Activated CD4-positive, alpha-beta T cell treated with anti-CD3 and anti-CD28 coated beads for 36 hours (primary cell): ENCODE measurements around the gene SPEM3. TPM values are rescaled to one million over a fixed set of nuclear protein-coding genes. Genes with fewer than 3 reads are reported as not detected.
"Not testable (repeated sequence)": the region's sequence is repeated elsewhere in the genome, so short reads cannot be mapped to it uniquely, and the experiment has no call there.

Experiments
- ATAC-seq: fragments of 200-7000 bp; cut with Tn5 transposase; one replicate; pipeline ENCODE4 v1.10.0; 2021; ENCODE audit warnings: mild to moderate bottlenecking, moderate library complexity
- CTCF ChIA-PET: fragments of 350-600 bp; sonication (Branson Sonifier 250); formaldehyde crosslinking; loops from one replicate; lab custom pipeline; 2021; ENCODE audit warnings: antibody characterized with exemption; lab: Charles Lee
- POLR2A ChIA-PET: fragments of 350-600 bp; sonication (Branson Sonifier 250); formaldehyde crosslinking; loops from one replicate; lab custom pipeline; 2021; ENCODE audit warnings: antibody characterized with exemption, inconsistent platforms; lab: Charles Lee
- DNase-seq: peaks from one replicate; pipeline ENCODE4 v3.0.0-alpha.2; 2020
- H3K27ac Mint-ChIP-seq: one replicate; pipeline ENCODE4 v1.8.0; 2021; ENCODE audit warnings: mixed read lengths
- H3K27me3 Mint-ChIP-seq: one replicate; pipeline ENCODE4 v1.8.0; 2021; ENCODE audit warnings: mixed read lengths
- H3K36me3 Mint-ChIP-seq: one replicate; pipeline ENCODE4 v1.8.0; 2021; ENCODE audit warnings: low read depth, mixed read lengths
- H3K4me1 Mint-ChIP-seq: one replicate; pipeline ENCODE4 v1.8.0; 2021; ENCODE audit warnings: mixed read lengths
- H3K4me3 Mint-ChIP-seq: one replicate; pipeline ENCODE4 v1.8.0; 2021; ENCODE audit warnings: mild to moderate bottlenecking, moderate library complexity, mixed read lengths
- H3K9me3 Mint-ChIP-seq: one replicate; pipeline ENCODE4 v1.8.0; 2021; ENCODE audit warnings: low read depth, mixed read lengths
- intact Hi-C, 2 experiments: fragments of 100-400 bp; cut with DNase I in 1 of 2; cut with micrococcal nuclease in 1 of 2; formaldehyde crosslinking; loops; one replicate each; pipeline versions ENCODE4 v1.14.2 to v1.15.1; 2022 to 2024; cut with DNase I, micrococcal nuclease
- total RNA-seq, 2 experiments: library from RNA; stranded (reverse); gene quantifications; one replicate each; pipeline ENCODE4 v1.2.3, GENCODE V29; 2021

SPEM3 gene
- total RNA-seq, 2 experiments from 2014 or later, result not detected

GRCh38 chr17:7465597-7466275, 37.1 kb downstream of the SPEM3 start:
- intact Hi-C loops, result no loop called here
- Mint-ChIP-seq H3K27me3 (no peaks in the 10 kb centered on the region), H3K9me3 (no peaks in the 10 kb centered on the region), H3K36me3 (peaks cover 17% of the 10 kb centered on the region), H3K4me1 (peaks cover 10% of the 10 kb centered on the region), H3K4me3 (no peak overlapping the region), H3K27ac (no peak overlapping the region)
- POLR2A ChIA-PET, result interaction anchor here (1.1 kb wide), 1 partner anchor 22 kb away, joined by 3 read pairs; no protein-coding TSS in a partner anchor
- DNase-seq, result no peak
- no peak for ATAC-seq
- CTCF ChIA-PET, result interaction anchor here (0.9 kb wide), 1 partner anchor 10 kb away, joined by 4 read pairs; no protein-coding TSS in a partner anchor

- POLR2A ChIA-PET, result interaction anchor here (0.7 to 1.1 kb wide), 3 partner anchors 10 to 89 kb away, joined by 3 to 4 read pairs (median 3); no protein-coding TSS in a partner anchor
- Mint-ChIP-seq H3K27ac (no peak overlapping the region), H3K4me3 (no peak overlapping the region), H3K27me3 (no peaks in the 10 kb centered on the region), H3K36me3 (peaks cover 16% of the 10 kb centered on the region), H3K4me1 (peaks cover 10% of the 10 kb centered on the region), H3K9me3 (no peaks in the 10 kb centered on the region)
- intact Hi-C loops, result no loop called here
- CTCF ChIA-PET, result interaction anchor here (0.9 kb wide), 1 partner anchor 10 kb away, joined by 4 read pairs; no protein-coding TSS in a partner anchor
- ATAC-seq (no peak), DNase-seq (no peak)
These were observed 37.6 kb downstream of the SPEM3 start for GRCh38 chr17:7466318-7466638.

GRCh38 chr17:7466639-7467341, 38.1 kb downstream of the SPEM3 start:
- intact Hi-C loops, result no loop called here
- no peaks in the 10 kb centered on the region for H3K27me3 Mint-ChIP-seq
- H3K4me3 Mint-ChIP-seq, result no peak overlapping the region
- peaks cover 15% of the 10 kb centered on the region for H3K4me1 Mint-ChIP-seq
- H3K9me3 Mint-ChIP-seq, result no peaks in the 10 kb centered on the region
- DNase-seq (no peak), ATAC-seq (no peak)
- ChIA-PET POLR2A (interaction anchor here (0.7 to 1.1 kb wide), 3 partner anchors 10 to 89 kb away, joined by 3 to 4 read pairs (median 3); no protein-coding TSS in a partner anchor), CTCF (interaction anchor here (0.9 kb wide), 1 partner anchor 9 kb away, joined by 4 read pairs; no protein-coding TSS in a partner anchor)
- H3K27ac Mint-ChIP-seq, result peak overlapping the region; percentile 58
- H3K36me3 Mint-ChIP-seq, result peaks cover 14% of the 10 kb centered on the region

GRCh38 chr17:7467498-7467897, 38.8 kb downstream of the SPEM3 start:
- Mint-ChIP-seq H3K27me3 (no peaks in the 10 kb centered on the region), H3K36me3 (peaks cover 14% of the 10 kb centered on the region), H3K4me3 (no peak overlapping the region), H3K27ac (peak overlapping the region; percentile 58), H3K4me1 (peaks cover 18% of the 10 kb centered on the region), H3K9me3 (no peaks in the 10 kb centered on the region)
- intact Hi-C loops, result no loop called here
- ChIA-PET CTCF (no interaction called here), POLR2A (no interaction called here)
- no peak for DNase-seq
- no peak for ATAC-seq

DNA sequence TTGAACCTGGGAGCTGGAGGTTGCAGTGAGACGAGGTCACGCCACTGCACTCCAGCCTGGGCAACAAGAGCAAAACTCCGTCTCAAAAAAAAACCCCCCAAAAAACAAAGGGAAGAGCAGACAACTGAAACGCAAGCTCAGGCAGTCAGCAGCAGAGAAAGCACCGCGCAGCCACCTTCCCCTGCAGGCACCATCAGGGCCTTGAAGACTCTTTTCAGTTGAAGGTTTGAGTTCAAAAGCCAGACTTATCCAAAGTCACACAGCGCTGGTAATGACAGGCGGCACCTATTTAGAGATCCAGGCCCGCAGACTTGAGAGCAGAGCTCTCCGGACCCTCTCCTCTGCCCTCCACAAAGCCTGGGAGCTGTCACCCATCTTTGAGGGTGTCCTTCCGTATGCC, 39.6 kb downstream of the SPEM3 start:
- Mint-ChIP-seq H3K27me3 (no peaks in the 10 kb centered on the region), H3K4me3 (no peak overlapping the region), H3K36me3 (peaks cover 14% of the 10 kb centered on the region), H3K4me1 (peaks cover 18% of the 10 kb centered on the region), H3K9me3 (no peaks in the 10 kb centered on the region), H3K27ac (no peak overlapping the region)
- CTCF ChIA-PET, result no interaction called here
- ATAC-seq (no peak), DNase-seq (no peak)
- intact Hi-C loops, result no loop called here
- POLR2A ChIA-PET, result no interaction called here

DNA sequence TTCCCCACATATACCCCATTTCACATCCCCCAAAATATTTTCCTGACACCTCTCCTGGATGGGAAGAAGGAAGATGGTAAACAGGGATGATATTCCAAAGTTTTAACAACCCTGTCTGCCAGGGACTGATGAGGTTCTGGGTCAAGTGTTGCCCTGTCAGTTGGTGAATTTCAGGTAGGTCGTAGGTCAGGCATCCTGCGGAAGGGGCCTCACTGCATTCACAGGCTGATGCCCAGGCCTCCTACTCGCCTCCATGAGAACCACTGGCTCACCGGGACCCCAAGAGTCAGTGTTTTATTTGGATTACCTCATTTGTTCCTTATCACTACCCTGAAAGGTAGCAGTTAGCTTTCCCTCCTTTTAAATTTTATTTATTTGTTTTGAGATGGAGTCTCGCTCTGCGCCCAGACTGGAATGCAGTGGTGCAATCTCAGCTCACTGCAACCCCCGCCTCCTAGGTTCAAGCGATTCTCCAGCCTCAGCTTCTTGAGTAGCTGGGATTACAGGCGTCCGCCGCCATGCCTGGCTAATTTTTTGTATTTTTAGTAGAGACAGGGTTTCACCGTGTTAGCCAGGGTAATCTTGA, 40.2 kb downstream of the SPEM3 start:
- no peaks in the 10 kb centered on the region for H3K27me3 Mint-ChIP-seq
- H3K4me3 Mint-ChIP-seq, result no peak overlapping the region
- ATAC-seq, result no peak
- peaks cover 18% of the 10 kb centered on the region for H3K4me1 Mint-ChIP-seq
- H3K9me3 Mint-ChIP-seq, result no peaks in the 10 kb centered on the region
- ChIA-PET CTCF (no interaction called here), POLR2A (no interaction called here)
- intact Hi-C loops, result no loop called here
- peak overlapping the region; percentile 33 for H3K27ac Mint-ChIP-seq
- no peak for DNase-seq
- H3K36me3 Mint-ChIP-seq, result peaks cover 13% of the 10 kb centered on the region

DNA sequence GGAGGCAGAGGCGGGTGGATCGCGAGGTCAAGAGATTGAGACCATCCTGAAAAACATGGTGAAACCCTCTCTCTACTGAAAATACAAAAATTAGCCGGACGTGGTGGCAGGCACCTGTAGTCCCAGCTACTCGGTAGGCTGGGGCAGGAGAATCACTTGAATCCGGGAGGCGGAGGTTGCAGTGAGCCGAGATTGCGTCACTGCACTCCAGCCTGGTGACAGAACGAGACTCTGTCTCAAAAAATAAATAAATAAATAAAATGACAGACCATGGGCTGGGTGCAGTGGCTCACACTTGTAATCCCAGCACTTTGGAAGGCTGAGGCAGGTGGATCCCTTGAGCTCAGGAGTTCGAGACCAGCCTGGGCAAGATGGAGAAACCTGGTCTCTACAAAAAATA, 41.2 kb downstream of the SPEM3 start:
- DNase-seq, intact Hi-C loops, POLR2A ChIA-PET, H3K9me3 Mint-ChIP-seq, H3K27ac Mint-ChIP-seq, H3K27me3 Mint-ChIP-seq, H3K4me3 Mint-ChIP-seq, ATAC-seq: not testable (repeated sequence)
- Mint-ChIP-seq H3K4me1 (peaks cover 23% of the 10 kb centered on the region), H3K36me3 (peaks cover 12% of the 10 kb centered on the region)
- CTCF ChIA-PET, result interaction anchor here (0.8 to 1.5 kb wide), 3 partner anchors 24 to 33 kb away, joined by 3 to 5 read pairs (median 4); no protein-coding TSS in a partner anchor

DNA sequence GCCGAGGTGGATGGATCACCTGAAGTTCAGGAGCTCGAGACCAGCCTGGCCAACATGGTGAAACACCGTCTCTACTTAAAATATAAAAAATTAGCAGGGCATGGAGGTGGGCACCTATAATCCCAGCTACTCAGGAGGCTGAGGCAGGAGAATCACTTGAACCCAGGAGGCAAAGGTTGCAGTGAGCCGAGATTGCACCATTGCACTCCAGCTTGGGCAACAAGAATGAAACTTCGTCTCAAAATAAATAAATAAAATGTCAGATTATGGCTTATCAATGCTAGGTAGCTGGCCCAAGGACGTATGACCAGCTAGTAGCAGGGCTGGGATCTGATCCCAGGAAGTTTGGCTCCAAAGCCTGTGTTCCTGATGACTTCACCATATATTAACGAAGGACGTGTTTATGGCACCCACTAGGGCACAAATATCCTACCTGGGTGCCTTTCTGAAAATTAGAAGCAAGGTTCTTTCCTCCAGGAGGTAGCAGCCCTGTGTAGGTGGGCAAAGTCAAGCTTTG, 41.9 kb downstream of the SPEM3 start:
- H3K27me3 Mint-ChIP-seq, POLR2A ChIA-PET, H3K4me3 Mint-ChIP-seq, DNase-seq, H3K27ac Mint-ChIP-seq, intact Hi-C loops, ATAC-seq, H3K9me3 Mint-ChIP-seq: not testable (repeated sequence)
- CTCF ChIA-PET, result interaction anchor here (0.8 to 1.5 kb wide), 3 partner anchors 25 to 33 kb away, joined by 3 to 5 read pairs (median 4); no protein-coding TSS in a partner anchor
- H3K4me1 Mint-ChIP-seq, result peaks cover 23% of the 10 kb centered on the region
- peaks cover 10% of the 10 kb centered on the region for H3K36me3 Mint-ChIP-seq

GRCh38 chr17:7471729-7472128, 43.1 kb downstream of the SPEM3 start:
- H3K27me3 Mint-ChIP-seq, result no peaks in the 10 kb centered on the region
- H3K27ac Mint-ChIP-seq, result peak overlapping the region; percentile 47
- H3K36me3 Mint-ChIP-seq, result peaks cover 13% of the 10 kb centered on the region
- POLR2A ChIA-PET, result no interaction called here
- intact Hi-C loops, result no loop called here
- no peak overlapping the region for H3K4me3 Mint-ChIP-seq
- CTCF ChIA-PET, result interaction anchor here (0.6 to 0.8 kb wide), 3 partner anchors 9 to 147 kb away, joined by 3 read pairs; partner anchors contain the start of gene TMEM95
- peaks cover 35% of the 10 kb centered on the region for H3K4me1 Mint-ChIP-seq
- H3K9me3 Mint-ChIP-seq, result no peaks in the 10 kb centered on the region
- ATAC-seq, result no peak
- DNase-seq, result no peak

- POLR2A ChIA-PET, H3K27me3 Mint-ChIP-seq, DNase-seq, ATAC-seq, H3K27ac Mint-ChIP-seq, H3K4me3 Mint-ChIP-seq, intact Hi-C loops, H3K9me3 Mint-ChIP-seq: not testable (repeated sequence)
- Mint-ChIP-seq H3K4me1 (peaks cover 45% of the 10 kb centered on the region), H3K36me3 (peaks cover 10% of the 10 kb centered on the region)
- CTCF ChIA-PET, result interaction anchor here (1.1 to 3.5 kb wide), 2 partner anchors 12 to 86 kb away, joined by 3 to 12 read pairs; no protein-coding TSS in a partner anchor
These were observed 46.1 kb downstream of the SPEM3 start for GRCh38 chr17:7474767-7475166.
